NT2/D1 (cell line): ENCODE measurements around the gene C13orf42.

Source experiments
- DNase-seq: peaks from one replicate; pipeline ENCODE4 v3.0.0-alpha.2; 2011; ENCODE audit warnings: low read depth, low spot score
- H3K27me3 ChIP-seq: 2 replicates; pipeline ENCODE4 v1.6.0; 2011; ENCODE audit warnings: mild to moderate bottlenecking; ENCODE audit not compliant: insufficient read length, insufficient read depth
- H3K36me3 ChIP-seq: 2 replicates; pipeline ENCODE4 v1.6.1; 2011; ENCODE audit warnings: mild to moderate bottlenecking, low read length, mixed read lengths; ENCODE audit not compliant: insufficient read depth, insufficient read length
- H3K4me1 ChIP-seq: 2 replicates; pipeline ENCODE4 v1.5.1; 2011; ENCODE audit not compliant: insufficient read depth, insufficient read length
- H3K4me3 ChIP-seq: 2 replicates; pipeline ENCODE4 v1.5.1; 2011; ENCODE audit warnings: low read depth; ENCODE audit not compliant: insufficient read length
- H3K9ac ChIP-seq: 2 replicates; pipeline ENCODE4 v1.6.0; 2011; ENCODE audit warnings: low read depth; ENCODE audit not compliant: insufficient read length
- H3K9me3 ChIP-seq: 2 replicates; pipeline ENCODE4 v1.5.1; 2011; ENCODE audit warnings: mild to moderate bottlenecking, low read length; ENCODE audit not compliant: insufficient read depth
- SUZ12 ChIP-seq: IDR thresholded peaks from 2 replicates; pipeline ENCODE4 v1.6.1; 2011; ENCODE audit not compliant: insufficient read length, insufficient read depth; ENCODE audit errors: extremely low read depth
- YY1 ChIP-seq: IDR thresholded peaks from 2 replicates; pipeline ENCODE4 v1.6.1; 2011; ENCODE audit not compliant: insufficient read length, insufficient read depth
- ZNF274 ChIP-seq: IDR thresholded peaks from 2 replicates; pipeline ENCODE4 v1.6.1; 2011; ENCODE audit warnings: mild to moderate bottlenecking, low read depth, low read length

The C13orf42 gene

DNA sequence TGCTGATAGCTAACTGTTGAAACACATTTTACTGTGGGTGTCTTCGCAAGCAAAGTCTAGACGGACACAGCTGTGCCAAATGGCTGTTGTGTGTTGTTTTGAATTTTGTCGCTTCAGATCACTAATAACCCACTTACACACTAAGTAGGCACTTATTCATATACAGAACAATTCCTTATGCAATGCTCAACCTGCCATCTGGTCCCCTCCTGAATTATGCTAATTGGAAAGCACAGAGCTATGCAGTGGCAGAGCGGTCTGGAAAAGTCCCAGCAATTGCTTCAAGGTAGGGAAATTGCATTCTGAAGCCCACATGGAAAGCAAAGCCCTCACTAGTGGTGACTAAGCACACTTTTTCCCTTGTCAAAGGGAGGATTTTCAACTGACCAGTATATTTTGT is 69.9 kb downstream of the C13orf42 start:
- Histone ChIP-seq H3K36me3 (no peaks in the 10 kb centered on the region), H3K4me1 (no peaks in the 10 kb centered on the region), H3K4me3 (no peak overlapping the region), H3K9ac (no peak overlapping the region), H3K9me3 (no peaks in the 10 kb centered on the region), H3K27me3 (no peaks in the 10 kb centered on the region)
- TF ChIP-seq SUZ12 = no peak
- no peak for TF ChIP-seq YY1
- no peak for TF ChIP-seq ZNF274
- no peak for DNase-seq

DNA sequence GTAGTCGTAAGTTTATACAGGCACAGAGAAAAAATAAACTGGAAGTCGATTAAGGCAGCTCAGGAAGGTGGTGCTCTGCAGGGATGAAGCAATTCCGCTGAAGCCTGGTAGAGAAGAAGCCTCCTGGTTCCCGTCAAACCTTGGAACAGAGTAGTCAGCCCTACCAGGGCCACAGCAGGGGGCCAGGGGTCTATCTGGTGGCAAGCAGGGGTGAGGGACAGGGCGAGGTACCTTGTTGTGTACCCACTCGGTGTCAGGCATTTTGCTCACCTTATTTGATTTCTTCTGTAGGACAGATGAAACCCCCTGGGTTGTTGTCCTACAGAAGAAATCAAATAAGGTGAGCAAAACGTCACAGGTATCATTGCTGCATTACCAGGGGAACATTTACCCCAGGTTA is 70.6 kb downstream of the C13orf42 start:
- DNase-seq = no peak
- Histone ChIP-seq H3K9ac (no peak overlapping the region), H3K36me3 (no peaks in the 10 kb centered on the region), H3K4me3 (no peak overlapping the region), H3K4me1 (no peaks in the 10 kb centered on the region), H3K9me3 (no peaks in the 10 kb centered on the region), H3K27me3 (no peaks in the 10 kb centered on the region)
- TF ChIP-seq SUZ12 (no peak), ZNF274 (no peak)

DNA sequence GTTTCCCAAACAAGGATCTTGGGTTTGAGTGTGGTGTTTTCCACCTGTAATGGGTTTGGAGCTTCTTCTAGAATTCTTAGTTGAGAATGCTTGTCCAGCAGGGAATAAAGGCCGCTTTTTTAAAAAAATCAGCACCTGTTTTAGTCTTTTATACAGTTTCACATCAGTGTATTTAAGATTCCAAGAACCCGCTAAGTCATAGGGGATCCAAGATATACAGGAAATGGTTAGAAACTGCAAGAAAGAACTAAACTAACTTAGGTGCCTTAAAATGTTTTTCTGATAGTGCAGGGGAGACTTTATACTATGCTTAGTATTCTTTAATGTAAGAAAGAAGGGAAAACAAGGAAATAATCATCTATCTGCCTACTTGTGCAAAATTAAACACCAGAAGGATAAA is 74.7 kb downstream of the C13orf42 start:
- DNase-seq = no peak
- no peak overlapping the region for H3K4me3 ChIP-seq
- TF ChIP-seq YY1 (no peak), ZNF274 (no peak), SUZ12 (no peak)
- H3K36me3 ChIP-seq = no peaks in the 10 kb centered on the region
- H3K9me3 ChIP-seq = no peaks in the 10 kb centered on the region
- no peaks in the 10 kb centered on the region for H3K27me3 ChIP-seq
- H3K9ac ChIP-seq = no peak overlapping the region
- no peaks in the 10 kb centered on the region for H3K4me1 ChIP-seq

DNA sequence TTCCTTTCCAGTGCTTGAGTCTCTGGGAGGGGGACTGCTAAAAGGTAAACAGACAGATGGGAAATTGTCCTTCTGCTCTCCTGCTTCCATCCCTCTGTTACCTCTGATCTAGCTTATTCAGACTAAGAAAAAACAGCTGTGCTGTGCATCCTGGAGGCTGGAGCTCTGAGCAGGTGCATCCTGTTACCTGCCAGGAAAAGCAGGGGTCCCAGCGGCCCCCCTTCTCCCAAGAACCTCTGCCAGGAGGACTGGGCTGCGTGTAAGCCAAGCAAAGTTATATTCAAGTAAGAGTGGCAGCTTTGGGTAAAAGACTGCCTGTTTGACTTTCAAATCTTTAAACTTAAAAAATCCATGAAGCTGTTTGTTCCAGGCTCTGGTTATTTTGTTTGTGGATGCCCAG is 75.1 kb downstream of the C13orf42 start:
- Histone ChIP-seq H3K4me1 (no peaks in the 10 kb centered on the region), H3K36me3 (no peaks in the 10 kb centered on the region), H3K27me3 (no peaks in the 10 kb centered on the region), H3K9me3 (no peaks in the 10 kb centered on the region), H3K4me3 (no peak overlapping the region), H3K9ac (no peak overlapping the region)
- TF ChIP-seq ZNF274 = no peak
- TF ChIP-seq YY1 = no peak
- no peak for TF ChIP-seq SUZ12
- DNase-seq = no peak

DNA sequence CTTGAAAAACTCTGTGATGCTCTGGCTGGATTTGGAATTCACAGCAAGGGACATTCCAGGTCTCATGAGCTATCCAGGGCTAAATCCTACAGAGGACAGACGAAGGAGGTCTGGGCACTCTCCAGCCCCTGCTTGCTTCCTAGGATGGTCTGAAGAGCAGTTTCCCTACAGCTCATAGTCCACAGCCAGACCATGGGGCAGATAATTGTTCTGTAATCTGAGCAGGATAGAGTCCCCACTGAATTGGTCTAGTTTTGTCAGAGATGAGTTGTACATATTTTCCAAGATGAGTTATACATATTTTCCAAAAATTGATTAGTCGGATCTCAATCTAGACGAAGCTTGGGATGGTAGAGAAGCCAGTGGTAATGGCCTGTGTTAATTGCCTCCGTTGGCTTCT is 75.6 kb downstream of the C13orf42 start:
- H3K27me3 ChIP-seq = no peaks in the 10 kb centered on the region
- H3K4me3 ChIP-seq = no peak overlapping the region
- H3K36me3 ChIP-seq = no peaks in the 10 kb centered on the region
- DNase-seq = no peak
- H3K9ac ChIP-seq = no peak overlapping the region
- no peaks in the 10 kb centered on the region for H3K4me1 ChIP-seq
- TF ChIP-seq ZNF274 (no peak), SUZ12 (no peak), YY1 (no peak)
- H3K9me3 ChIP-seq = no peaks in the 10 kb centered on the region

DNA sequence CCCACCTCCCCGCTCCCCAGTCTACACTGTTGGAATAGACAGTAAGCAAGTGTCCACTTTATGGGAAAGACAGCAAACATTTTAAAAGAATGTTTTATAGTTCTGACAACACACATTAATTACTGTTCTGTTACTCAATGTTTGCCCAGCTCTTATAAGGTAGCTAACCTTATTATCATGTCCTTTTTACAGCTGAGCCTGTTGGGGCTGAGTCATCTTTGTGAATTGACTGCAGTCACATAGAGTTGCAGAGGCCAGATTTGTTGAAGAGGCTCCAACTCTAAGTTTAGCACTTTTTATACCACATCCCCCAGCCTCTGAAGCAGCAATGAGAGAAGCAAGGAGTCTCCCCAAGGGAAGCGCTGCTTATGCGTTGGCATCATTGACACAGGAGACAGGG is 76.2 kb downstream of the C13orf42 start:
- H3K4me3 ChIP-seq = no peak overlapping the region
- H3K36me3 ChIP-seq = no peaks in the 10 kb centered on the region
- no peak overlapping the region for H3K9ac ChIP-seq
- DNase-seq = no peak
- H3K9me3 ChIP-seq = no peaks in the 10 kb centered on the region
- no peaks in the 10 kb centered on the region for H3K4me1 ChIP-seq
- no peaks in the 10 kb centered on the region for H3K27me3 ChIP-seq
- TF ChIP-seq ZNF274 = no peak
- TF ChIP-seq YY1 = no peak
- no peak for TF ChIP-seq SUZ12

DNA sequence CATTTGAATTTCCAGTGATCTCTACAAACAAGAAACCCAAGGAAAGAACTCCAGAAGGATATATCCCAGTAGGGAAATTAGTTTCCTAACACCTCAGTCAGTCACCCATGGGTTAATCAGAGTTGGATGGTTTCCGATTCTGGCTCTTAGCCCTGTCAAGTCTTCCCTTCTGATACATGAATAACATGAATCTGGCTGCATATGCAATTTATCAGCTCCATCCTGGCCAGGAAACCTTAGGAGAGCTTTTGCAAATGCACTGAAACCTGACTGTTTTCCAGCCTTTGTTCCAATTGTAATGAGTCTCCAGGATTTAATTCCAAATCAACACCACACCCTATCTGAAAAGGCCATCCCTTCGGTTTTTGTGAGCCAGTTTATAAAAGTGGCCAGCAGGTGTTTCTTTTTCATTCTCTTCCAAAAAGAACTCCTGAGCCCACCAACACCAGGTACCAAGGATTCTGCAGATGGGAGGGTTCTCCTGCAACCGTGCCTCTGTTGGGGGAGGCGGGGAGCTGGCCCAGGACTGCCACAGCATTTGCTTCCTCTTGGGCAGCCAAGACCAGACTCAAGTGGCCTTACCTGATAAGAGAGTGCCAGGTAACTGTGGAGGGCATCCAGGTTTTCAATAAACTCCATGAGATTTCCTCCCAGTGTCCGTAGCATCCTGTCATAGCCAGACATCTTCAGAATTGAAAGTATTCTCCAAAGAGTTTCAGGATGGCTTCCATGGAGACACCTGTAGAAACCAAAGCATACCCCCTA is 77.5 kb downstream of the C13orf42 start:
- DNase-seq = no peak
- H3K4me1 ChIP-seq = no peaks in the 10 kb centered on the region
- no peak overlapping the region for H3K4me3 ChIP-seq
- TF ChIP-seq ZNF274 (no peak), SUZ12 (no peak), YY1 (no peak)
- no peak overlapping the region for H3K9ac ChIP-seq
- H3K36me3 ChIP-seq = no peaks in the 10 kb centered on the region
- H3K9me3 ChIP-seq = no peaks in the 10 kb centered on the region
- H3K27me3 ChIP-seq = no peaks in the 10 kb centered on the region

DNA sequence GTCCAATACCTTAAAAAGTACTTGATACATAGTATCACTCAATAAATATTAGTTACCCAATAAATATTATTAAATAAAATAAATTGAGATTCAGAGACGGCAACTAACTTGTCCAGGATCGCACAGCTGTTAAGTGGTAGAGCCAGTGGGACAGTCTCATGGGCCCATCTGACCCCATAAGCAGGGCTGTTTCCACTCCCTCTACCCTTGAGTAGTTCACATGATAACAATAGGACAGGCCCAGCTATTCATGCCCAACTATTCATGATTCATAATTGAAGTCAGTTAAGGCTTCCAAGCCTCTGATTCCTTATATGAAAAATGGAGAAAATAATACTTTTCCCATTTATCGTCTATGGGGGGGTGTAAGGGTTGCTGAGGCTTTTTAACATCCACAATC is 78.2 kb downstream of the C13orf42 start:
- Histone ChIP-seq H3K9ac (no peak overlapping the region), H3K4me3 (no peak overlapping the region), H3K27me3 (no peaks in the 10 kb centered on the region), H3K36me3 (no peaks in the 10 kb centered on the region), H3K9me3 (no peaks in the 10 kb centered on the region), H3K4me1 (no peaks in the 10 kb centered on the region)
- no peak for TF ChIP-seq SUZ12
- no peak for TF ChIP-seq YY1
- TF ChIP-seq ZNF274 = no peak
- no peak for DNase-seq
